GM12878 (cell line): ENCODE data around the gene NCDN. TPM values are rescaled to one million over a fixed set of nuclear protein-coding genes. Genes with fewer than 3 reads are reported as not detected.

Source experiments
- ATAC-seq: fragments of 200-7000 bp; cut with Tn5 transposase; 3 replicates; pipeline ENCODE4 v1.9.1; 2020; ENCODE audit warnings: mild to moderate bottlenecking, moderate library complexity
- BruUV-seq: library from RNA; stranded (reverse); fragments of 400-500 nt; replicated peaks from 2 replicates; lab custom pipeline; 2021; lab: Mats Ljungman, UMichigan
- CTCF ChIA-PET: fragments of 300-600 bp; sonication (Branson Sonifier 250); formaldehyde crosslinking; extraction: SDS; loops from one replicate; lab custom pipeline; 2021; ENCODE audit warnings: inconsistent platforms; lab: Yijun Ruan, JAX
- POLR2A ChIA-PET: fragments of 350-600 bp; formaldehyde crosslinking; extraction: SDS; loops from one replicate; lab custom pipeline; 2021; ENCODE audit warnings: inconsistent platforms; lab: Charles Lee
- RAD21 ChIA-PET: fragments of 300-600 bp; sonication (Branson Sonifier 250); formaldehyde crosslinking; loops from one replicate; lab custom pipeline; 2023; ENCODE audit warnings: antibody characterized with exemption; ENCODE audit not compliant: unreplicated experiment; lab: Charles Lee
- SMC1A ChIA-PET: fragments of 300-600 bp; sonication (Branson Sonifier 250); formaldehyde crosslinking; loops from one replicate; lab custom pipeline; 2023; ENCODE audit not compliant: unreplicated experiment, uncharacterized antibody; lab: Charles Lee
- DNase-seq: peaks from one replicate; pipeline ENCODE4 v3.0.0-alpha.2; 2011; ENCODE audit warnings: low read depth, low spot score
- FAIRE-seq: peaks from 3 replicates; lab custom pipeline; 2011; peaks lifted over from hg19 to GRCh38; lab: Jason Lieb, UNC
- H2AFZ ChIP-seq: 2 replicates; pipeline ENCODE4 v1.6.0; 2011; ENCODE audit warnings: low read depth, low read length, control low read depth; ENCODE audit not compliant: control insufficient read depth
- H3K27ac ChIP-seq: 2 replicates; pipeline ENCODE4 v1.5.1; 2011; ENCODE audit warnings: control low read depth; ENCODE audit not compliant: control insufficient read depth, insufficient read depth
- H3K27me3 ChIP-seq, 2 experiments: replicated peaks in 1 of 2; 2 replicates each; pipeline versions ENCODE4 v1.6.0 to v1.6.1; 2011; ENCODE audit warnings: low read length in 1 of 2; ENCODE audit not compliant: control insufficient read depth in 2 of 2, insufficient read depth in 2 of 2
- H3K36me3 ChIP-seq, 2 experiments: 2 replicates each; pipeline ENCODE4 v1.5.1; 2011; ENCODE audit warnings: low read length in 1 of 2; ENCODE audit not compliant: control insufficient read depth in 2 of 2, insufficient read depth in 2 of 2
- H3K4me1 ChIP-seq: 2 replicates; pipeline ENCODE4 v1.6.1; 2011; ENCODE audit warnings: mild to moderate bottlenecking, low read length, moderate library complexity, mixed read lengths; ENCODE audit not compliant: control insufficient read depth, insufficient read depth
- H3K4me2 ChIP-seq: 2 replicates; pipeline ENCODE4 v1.6.0; 2011; ENCODE audit warnings: control low read depth; ENCODE audit not compliant: control insufficient read depth, insufficient read depth
- H3K4me3 ChIP-seq: fragments of 200-600 bp; sonication (generic); 2 replicates; pipeline ENCODE4 v1.5.1; 2016
- H3K79me2 ChIP-seq: 2 replicates; pipeline ENCODE4 v1.6.0; 2011; ENCODE audit warnings: low read length; ENCODE audit not compliant: control insufficient read depth, insufficient read depth
- H3K9ac ChIP-seq: 2 replicates; pipeline ENCODE4 v1.8.0; 2011; ENCODE audit warnings: low read length, control low read depth, mixed read lengths; ENCODE audit not compliant: control insufficient read depth, insufficient read depth
- H3K9me3 ChIP-seq: replicated peaks from 3 replicates; pipeline ENCODE4 v1.5.1; 2011; ENCODE audit warnings: mild to moderate bottlenecking, low read length; ENCODE audit not compliant: control insufficient read depth, insufficient read depth
- H4K20me1 ChIP-seq: 2 replicates; pipeline ENCODE4 v1.6.0; 2011; ENCODE audit not compliant: control insufficient read depth, insufficient read depth
- BMI1 ChIP-seq: fragments of 450-650 bp; IDR thresholded peaks from 2 replicates; pipeline ENCODE4 v1.6.1; 2016; ENCODE audit warnings: mild to moderate bottlenecking, moderate library complexity, borderline replicate concordance
- PRDM15 ChIP-seq: fragments of 450-650 bp; formaldehyde crosslinking; IDR thresholded peaks from 2 replicates; pipeline ENCODE4 v1.4.0; 2020; ENCODE audit warnings: mild to moderate bottlenecking, moderate library complexity
- STAT3 ChIP-seq: IDR thresholded peaks from 2 replicates; pipeline ENCODE4 v1.6.1; 2011; ENCODE audit warnings: low read depth, low read length, improper control_type of control experiment
- YY1 ChIP-seq: IDR thresholded peaks from 2 replicates; pipeline ENCODE4 v1.6.1; 2011; ENCODE audit warnings: low read depth, mild to moderate bottlenecking, low read length
- WGBS: methylation state at CpG from one replicate; pipeline ENCODE4 v1.1.6; 2016; ENCODE audit warnings: low lambda C conversion rate; ENCODE audit not compliant: insufficient replicate concordance, insufficient coverage; ENCODE audit errors: missing lambda C conversion rate; 5-methylcytosine and 5-hydroxymethylcytosine counted together
- in situ Hi-C: fragments of 300-500 bp; cut with MboI; formaldehyde crosslinking; loops from 9 replicates; pipeline ENCODE4 v1.14.3; 2018; ENCODE audit warnings: mixed read lengths
- intact Hi-C: fragments of 100-400 bp; cut with micrococcal nuclease; formaldehyde crosslinking; loops from one replicate; pipeline ENCODE4 v1.14.2; 2022; ENCODE audit not compliant: unreplicated experiment
- polyA plus RNA-seq, 11 experiments: library from polyadenylated mRNA; depleted of rRNA in 4 of 11; unstranded in 6 of 11; stranded (reverse) in 5 of 11; fragments of >200 nt; fragmentation: Nextera tagmentation in 4 of 11; fragmentation: Illumina TruSeq in 1 of 11; extraction: Ambion mirVana in 4 of 11; extraction: Trizol in 1 of 11; gene quantifications; 1 replicate in 1 of 11; 2 replicates in 10 of 11; pipeline versions ENCODE4 v1.2.1 to v1.2.3, GENCODE V29; 2011 to 2016; ENCODE audit warnings: inconsistent platforms in 2 of 11, missing spikeins in 2 of 11, low read depth in 1 of 11
- total RNA-seq, 4 experiments: library from RNA; depleted of rRNA in 3 of 4; stranded (reverse); fragments of >200 nt in 3 of 4; fragmentation: Illumina TruSeq in 1 of 4; extraction: Trizol in 1 of 4; gene quantifications; 2 replicates each; pipeline versions ENCODE4 v1.2.1 to v1.2.3, GENCODE V29; 2013 to 2021

The NCDN gene
- total and polyA plus RNA-seq, 10 of the 15 experiments (the other 5 are each of a cell fraction or from before 2014, with no cell fraction given): 1.8 to 25.5 (median 10.9) TPM

- ChIA-PET CTCF (interaction anchor here (0.7 to 12.7 kb wide), 10 partner anchors 9 to 182 kb away, joined by 3 to 260 read pairs (median 4); no protein-coding TSS in a partner anchor), RAD21 (interaction anchor here (1.0 to 1.5 kb wide), 3 partner anchors 22 to 27 kb away, joined by 3 to 4 read pairs (median 3); no protein-coding TSS in a partner anchor), SMC1A (interaction anchor here (0.6 to 3.1 kb wide), 14 partner anchors 9 to 104 kb away, joined by 3 to 22 read pairs (median 4); no protein-coding TSS in a partner anchor), POLR2A (interaction anchor here (0.9 to 2.9 kb wide), 3 partner anchors 23 to 28 kb away, joined by 4 to 19 read pairs (median 6); partner anchors contain the start of genes KIAA0319L and NCDN)
- peaks cover 9% of the 10 kb centered on the region for H3K4me1 ChIP-seq
- H3K79me2 ChIP-seq: peaks cover 40% of the 10 kb centered on the region
- H3K36me3 ChIP-seq: peaks cover 5 to 10% of the 10 kb centered on the region in 2 experiments; a peak in 2 of 4 replicates
- peaks cover 33% of the 10 kb centered on the region for H3K9me3 ChIP-seq
- no peak overlapping the region for H3K4me3 ChIP-seq
- 38% methylated on average over 1 of the region's 1 CpG for WGBS
- H3K9ac ChIP-seq: no peak overlapping the region
- H4K20me1 ChIP-seq: no peaks in the 10 kb centered on the region
- ATAC-seq (no peak), FAIRE-seq (no peak), DNase-seq (no peak)
- intact Hi-C loops (no loop called here), in situ Hi-C loops (no loop called here)
- BruUV-seq: no TSS peak
- no peak overlapping the region for H2AFZ ChIP-seq
- H3K27ac ChIP-seq: no peak overlapping the region
- no peaks in the 10 kb centered on the region for H3K27me3 ChIP-seq
- TF ChIP-seq YY1: 0 out of 2 replicates have a peak, but pooled peaks have one; percentile 29
- no peak for TF ChIP-seq PRDM15
- TF ChIP-seq BMI1: no peak
- no peak for TF ChIP-seq STAT3
- no peak overlapping the region for H3K4me2 ChIP-seq
Observed at GRCh38 chr1:35533586-35533985, 24.0 kb upstream of the NCDN start.
